GM18858 (cell line): ENCODE results near the gene AUTS2.
"Not testable (repeated sequence)": the region's sequence is repeated elsewhere in the genome, so short reads cannot be mapped to it uniquely, and the experiment has no call there.

ENCODE experiments used
- ATAC-seq: cut with Tn5 transposase; IDR thresholded peaks from one replicate; pipeline ENCODE4 v1.9.1; 2021; ENCODE audit not compliant: unreplicated experiment

AUTS2 gene

DNA sequence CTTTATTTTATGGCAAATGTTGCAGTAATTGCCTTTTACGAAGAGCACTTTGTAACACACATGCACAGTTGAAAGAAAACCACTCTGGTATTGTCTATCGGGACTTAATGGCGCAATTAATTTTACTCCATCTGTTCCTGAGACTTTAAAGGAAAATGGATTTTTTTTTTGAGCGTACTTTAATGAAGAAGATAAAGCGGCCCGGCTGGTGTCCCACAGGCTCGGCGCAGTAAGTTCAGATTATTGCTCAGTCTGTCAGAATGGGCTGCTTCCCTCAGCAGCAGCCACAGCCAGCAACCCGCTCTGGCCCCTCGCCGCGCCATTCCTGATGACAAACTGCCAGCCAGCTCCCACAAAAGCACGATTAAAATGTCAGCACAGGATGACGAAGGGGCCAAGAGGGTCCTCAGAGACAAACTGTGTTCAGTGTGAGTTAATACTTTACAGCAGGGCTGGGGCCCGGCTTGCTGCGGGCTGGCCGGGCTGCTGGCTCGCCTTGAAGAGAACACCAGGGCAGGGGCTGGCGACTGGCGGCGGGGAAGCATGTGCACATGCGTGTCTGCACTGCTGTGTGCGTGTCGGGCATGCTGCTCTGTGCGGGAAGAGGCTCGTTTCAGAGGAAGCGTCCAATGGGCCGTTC, 1032.7 kb downstream of the AUTS2 start:
- ATAC-seq, result no peak

DNA sequence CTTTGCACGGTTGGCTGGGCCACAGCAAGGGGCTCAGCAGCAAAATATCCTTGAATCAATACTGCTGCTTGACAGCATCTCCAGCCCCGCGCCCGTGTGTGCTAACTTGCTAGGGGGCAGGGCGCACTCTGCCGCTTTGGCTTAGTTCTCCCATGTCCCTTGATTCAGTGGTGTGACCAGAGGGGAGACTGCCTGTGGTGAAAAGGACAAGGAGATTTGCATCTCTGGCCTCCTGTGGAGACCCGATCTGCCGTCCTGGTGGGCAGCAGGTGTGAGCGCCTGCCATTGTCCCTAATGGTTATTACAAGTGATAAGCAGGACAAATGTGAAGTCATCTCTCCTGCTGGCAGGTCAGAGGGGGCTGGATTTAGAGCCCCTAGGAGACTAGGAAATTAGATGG, 1033.4 kb downstream of the AUTS2 start:
- no peak for ATAC-seq

DNA sequence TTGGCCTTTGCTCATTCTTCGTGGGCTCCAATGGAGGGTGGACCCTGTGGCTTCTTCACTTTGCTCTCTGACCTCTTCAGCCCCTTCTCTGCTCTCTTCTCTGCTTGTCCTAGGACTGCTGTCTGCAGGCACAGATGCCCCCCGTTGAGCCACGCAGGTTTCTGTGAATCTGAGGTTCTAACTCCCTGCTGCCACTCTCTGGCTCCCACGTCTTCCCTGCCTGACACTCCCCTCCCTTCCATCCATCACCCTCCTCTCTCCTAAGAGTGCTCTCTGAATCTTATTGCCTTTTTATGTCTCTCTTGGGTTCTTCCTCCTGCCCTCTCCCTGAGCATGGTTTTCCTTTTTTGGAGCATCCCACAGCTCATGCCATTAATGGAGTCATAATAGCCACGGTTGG, 1034.1 kb downstream of the AUTS2 start:
- ATAC-seq, result no peak

DNA sequence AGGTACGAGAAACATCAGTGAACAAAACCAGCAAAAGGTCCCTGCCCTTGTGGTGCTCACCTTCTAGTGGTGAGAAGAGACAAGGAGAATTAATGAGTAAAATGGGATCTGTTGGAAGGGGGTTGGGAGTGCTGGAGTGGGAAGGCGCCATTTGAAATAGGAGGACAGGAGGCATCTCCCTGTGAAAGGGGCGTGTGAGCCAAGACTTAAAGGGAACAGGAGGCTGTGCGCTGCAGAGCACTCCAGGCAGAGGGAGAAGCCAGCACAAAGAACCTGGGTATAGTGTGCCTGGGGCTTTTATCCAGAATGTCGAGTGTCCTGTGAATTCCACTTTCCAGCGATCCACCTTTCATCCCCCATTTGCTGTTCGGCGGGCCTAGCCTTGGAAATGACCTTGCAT, 1035.8 kb downstream of the AUTS2 start:
- ATAC-seq, result no peak

DNA sequence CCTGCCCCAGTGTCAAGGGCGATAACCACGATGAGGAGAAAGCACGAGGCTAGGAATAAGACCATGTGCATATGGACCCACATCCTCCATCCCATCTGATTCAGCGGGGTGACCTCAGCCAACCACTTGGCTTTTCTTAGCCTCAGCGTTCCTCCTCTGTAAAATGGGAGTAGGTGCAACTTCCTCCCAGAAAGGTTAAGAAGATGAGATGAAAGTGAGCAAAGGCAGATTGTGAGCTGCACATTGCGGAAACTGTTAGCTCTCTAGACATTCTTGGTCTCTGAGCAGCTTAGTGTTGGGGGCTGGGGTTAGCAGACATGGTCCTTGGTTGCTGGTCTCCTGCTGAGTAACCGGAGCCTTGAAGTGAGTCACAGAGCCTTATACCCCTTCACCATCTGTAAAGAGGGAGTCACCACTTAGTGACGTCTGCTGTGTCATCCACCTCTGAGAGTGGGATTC, 1036.4 kb downstream of the AUTS2 start:
- ATAC-seq, result no peak

DNA sequence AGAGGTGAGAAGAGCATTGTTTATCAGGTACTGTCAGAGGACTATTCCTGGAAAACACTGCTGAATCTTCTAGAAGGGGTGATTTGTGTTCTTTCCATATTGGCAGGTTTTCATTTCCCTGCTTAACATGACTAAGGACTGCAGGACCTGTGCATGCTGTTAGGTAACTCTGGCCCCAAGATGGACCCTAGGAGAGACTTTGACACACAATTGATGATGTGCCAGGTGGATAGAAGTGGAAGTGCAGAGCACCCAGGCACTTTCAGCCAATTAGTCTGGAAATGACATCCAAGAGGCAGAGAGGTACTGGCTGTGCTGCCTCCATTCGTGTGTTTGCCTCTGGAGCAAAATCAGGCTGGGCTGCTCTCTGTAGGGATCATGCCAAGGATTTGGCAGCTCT, 1037.4 kb downstream of the AUTS2 start:
- no peak for ATAC-seq

DNA sequence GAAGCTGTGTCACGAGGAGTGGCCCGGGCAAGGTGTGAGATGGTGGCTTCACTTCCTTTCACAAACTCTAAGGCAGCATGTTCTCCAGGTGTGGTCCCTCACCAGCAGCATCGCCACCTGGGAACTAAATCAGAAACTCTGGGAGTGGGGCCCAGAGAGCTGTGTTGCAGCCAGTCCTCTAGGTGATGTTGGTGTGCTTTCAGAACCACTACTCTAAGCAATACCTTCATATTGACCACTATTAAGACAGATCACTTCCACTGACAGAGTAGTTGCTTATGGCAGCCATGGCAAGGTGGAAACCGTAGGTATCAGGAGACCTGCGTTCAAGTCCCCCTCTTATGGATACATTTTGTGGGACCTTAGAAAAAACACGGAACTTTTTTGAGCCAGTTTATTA, 1037.9 kb downstream of the AUTS2 start:
- no peak for ATAC-seq

DNA sequence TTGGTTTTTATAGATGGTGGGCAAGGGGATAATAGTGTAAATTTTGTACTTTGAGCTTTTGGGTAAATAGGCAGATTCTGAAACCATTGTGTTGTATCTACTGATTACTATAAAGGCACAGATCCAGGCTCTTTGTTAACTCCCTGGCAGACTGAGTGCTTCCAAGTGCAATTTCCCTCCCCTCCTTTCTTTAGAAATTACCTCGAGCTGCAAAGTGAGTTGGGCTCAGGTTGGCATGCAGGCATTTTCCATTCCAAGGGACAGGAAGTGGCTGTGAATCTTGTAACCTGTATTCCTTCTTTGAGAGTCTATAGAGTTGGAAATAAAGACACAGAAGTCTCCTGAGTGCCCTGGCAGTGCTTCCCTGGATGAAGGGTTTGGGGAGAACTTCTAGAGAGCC, 1039.5 kb downstream of the AUTS2 start:
- ATAC-seq, result no peak

DNA sequence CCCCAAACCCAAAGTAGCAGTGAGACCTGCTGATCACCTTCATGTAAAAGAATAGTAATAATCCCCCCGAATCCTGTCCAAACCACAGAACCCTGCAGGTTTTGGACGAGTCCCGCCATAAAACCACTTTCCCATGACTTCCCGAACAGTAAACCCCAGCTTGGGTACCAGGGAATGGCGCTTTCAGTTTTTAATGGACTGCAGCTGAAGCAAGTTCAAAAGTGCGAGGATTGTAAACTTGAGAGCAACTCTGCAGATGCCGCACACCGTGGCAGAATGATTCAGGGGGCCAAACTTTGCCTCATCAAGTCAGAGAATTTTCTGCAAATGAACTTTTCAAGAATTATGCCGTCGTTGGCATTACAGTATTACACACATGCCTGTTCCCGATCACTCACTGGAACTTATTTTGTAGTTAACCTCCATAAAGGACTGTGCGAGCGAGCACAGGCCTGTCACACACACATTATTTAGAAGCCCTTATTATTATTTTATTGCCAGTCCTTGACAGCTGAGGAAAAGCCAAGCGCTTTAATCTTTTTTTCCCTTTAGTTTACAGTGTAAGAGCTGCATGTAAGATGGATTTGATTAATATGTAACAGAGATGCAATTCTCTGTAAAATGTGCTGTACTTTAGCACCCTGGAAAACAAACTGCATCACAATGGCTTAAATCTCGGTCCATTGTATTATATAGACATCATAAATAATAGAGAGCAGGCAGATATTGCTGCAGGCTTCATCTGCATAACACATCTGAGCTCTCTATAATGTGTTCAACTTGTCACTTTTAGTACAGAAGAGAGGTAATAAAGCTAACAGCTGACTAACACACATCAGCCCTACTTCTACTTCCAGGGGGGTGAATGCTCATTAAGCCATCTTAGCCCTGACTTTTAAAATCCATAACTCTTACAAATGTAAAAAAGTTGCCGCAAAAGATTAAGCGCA, 1040.2 kb downstream of the AUTS2 start:
- no peak for ATAC-seq

DNA sequence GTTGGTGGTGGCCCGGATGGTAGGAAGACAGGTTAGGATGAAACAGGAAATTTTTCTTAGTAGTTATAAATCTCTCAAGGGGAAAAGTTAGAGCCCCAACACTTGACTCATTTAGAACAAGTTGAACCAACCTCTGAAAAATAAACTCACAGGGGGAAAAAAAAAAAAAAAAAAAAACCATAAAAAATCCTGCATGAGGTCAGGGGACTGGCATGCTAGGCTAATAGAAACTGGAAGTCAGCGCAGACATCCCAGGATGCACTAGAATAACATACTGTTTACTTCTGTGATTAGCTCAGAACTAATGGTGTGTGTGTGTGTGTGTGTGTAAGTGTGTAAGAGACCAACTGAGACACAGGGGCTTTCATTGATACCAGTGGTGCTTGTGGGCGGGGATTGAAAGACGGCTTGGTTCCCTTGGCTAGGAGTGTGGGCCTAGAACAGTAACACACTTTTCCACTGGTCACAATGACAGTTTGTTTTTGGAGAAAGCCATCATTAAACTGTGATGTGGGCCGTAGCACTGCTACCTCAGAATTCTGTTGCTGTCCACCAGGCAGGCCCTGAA, 1042.1 kb downstream of the AUTS2 start:
- no peak for ATAC-seq

DNA sequence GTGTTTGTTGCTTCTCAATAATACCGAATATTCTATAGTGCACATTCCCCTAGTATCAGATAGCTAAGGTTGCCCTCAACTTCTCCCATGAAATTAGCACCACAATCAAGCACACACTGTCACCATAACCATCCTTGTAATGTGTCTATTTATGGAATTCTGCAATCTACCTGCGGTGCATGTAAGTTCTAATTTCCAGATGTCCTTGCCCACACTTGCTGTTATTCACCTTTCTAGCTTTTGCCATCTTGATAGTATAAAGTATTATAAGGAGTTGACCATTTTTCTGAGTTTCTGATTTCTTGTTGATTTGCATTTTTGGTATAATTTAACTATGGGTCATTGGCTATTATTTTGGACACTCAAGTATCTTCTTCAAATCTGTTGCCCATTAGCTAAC, 1043.6 kb downstream of the AUTS2 start:
- no peak for ATAC-seq

DNA sequence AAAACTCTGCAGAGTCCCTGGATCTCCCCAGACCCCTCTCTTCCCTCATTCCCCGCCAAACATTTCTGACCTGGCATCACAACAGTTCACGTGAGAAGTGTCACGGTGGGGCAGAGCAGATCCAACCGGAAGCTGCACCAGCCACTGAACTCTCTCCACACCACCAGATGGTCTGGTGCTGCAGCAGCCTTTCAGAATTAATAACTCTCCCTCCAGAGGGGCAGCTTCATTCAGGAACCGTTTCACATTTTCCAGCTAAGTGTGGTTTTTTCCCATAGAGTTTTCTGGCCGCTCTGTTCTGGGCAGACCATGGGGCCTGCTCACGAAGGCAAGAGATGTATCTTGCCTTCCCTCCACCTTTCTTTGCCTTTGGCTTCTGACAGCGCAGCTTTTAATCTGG, 1047.0 kb downstream of the AUTS2 start:
- ATAC-seq, result no peak

DNA sequence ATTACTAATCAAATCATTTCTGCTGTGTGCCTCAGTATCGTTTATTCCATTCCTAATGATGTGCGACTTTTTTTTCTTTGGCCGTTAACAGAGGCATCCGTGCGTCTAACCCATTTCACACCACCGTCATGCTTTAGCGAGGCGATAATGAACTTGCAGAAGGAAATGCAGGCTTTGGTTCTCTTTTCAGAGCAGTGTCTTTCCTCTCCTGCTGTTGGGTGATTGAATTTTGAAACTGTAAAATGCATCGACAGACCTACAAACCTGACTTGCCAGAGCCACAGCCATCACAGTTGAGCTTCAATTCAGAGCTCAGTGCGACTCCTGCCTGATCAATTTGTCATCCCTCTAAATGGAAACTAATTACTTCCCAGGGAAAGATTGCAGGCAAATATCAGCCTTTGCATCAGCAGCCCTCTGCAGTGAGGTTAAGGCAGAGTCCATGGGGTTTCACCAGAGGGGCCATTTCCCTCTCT, 1047.6 kb downstream of the AUTS2 start:
- ATAC-seq, result peak; percentile 29

DNA sequence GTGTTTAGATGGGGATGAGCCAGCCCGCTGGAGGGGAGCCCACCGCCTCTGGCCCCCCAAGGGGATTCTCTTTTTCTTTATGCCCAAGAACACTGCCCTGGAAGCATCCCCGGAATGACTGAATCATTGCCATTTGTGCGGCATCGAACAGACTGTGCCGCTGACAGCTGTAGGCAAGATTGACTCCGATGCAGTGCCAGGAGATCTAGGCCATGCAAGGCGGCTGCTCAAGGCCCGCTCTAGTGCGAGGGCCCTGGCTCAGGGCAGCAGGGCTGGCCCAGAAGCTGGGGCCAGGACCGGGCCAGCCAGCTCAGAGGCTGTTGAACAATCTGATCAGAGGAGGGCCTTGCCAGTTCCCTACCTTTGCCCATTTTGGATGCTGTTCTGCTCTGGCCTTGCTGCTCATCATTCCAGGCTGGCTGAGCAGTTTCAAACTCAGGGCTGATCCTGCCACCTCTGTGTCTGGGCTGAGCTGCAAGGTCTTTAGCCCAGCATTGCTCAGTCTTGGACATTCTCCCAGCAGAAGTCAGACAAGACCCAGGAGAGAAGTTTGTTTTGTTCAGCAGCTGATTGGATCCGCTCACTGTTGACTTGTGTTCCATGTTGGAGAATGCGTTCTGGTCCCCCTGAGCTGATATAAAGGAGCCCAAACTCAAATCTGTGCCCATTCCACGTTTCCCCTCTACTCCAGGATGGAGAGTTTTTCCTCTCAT, 1048.4 kb downstream of the AUTS2 start:
- no peak for ATAC-seq

DNA sequence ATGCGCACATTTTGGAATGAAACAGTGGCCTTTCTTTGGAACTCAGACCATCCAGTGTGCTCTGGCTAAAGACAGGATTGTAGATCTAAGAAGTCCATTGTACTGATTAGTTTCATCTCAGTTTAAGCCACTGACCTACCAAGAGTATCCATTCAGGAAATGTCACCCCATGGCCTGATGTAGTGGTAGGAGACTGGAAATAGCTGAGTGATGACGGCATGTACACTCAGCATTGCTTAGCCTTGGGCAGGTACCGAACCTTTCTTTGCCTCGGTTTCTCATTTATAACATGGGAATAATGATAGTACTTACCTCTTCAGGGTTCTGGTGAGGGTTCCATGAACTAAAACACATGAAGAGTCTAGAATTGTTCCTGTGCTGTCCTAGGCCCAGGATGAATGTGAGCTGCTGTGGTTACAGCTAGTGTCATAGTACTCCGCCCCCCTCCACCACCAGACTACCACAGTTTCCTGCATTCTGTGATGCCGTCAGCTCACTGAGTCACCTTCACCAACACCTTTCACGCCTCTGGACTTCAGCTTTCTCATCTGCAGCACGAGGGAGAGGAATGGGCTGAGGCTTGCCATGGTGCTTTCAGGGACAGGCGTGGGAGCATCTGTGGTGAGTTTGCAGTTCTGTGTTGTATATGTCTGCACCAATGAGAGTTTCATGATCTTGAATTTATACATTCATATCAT, 1049.7 kb downstream of the AUTS2 start:
- ATAC-seq, result peak; percentile 87

DNA sequence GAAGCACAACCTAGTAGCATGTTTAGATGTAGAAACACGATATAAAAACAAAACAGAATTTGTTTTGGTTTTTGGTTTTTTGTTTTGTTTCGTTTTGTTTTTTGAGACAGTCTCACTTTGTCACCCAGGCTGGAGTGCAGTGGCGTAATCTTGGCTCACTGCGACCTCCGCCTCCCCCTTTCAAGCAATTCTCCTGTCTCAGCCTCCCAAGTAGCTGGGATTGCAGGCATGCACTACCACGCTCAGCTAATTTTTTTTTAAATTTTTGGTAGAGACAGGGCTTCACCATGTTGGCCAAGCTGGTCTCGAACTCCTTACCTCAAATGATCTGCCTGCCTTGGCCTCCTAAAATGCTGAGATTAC, 1050.2 kb downstream of the AUTS2 start:
- ATAC-seq, result not testable (repeated sequence)

DNA sequence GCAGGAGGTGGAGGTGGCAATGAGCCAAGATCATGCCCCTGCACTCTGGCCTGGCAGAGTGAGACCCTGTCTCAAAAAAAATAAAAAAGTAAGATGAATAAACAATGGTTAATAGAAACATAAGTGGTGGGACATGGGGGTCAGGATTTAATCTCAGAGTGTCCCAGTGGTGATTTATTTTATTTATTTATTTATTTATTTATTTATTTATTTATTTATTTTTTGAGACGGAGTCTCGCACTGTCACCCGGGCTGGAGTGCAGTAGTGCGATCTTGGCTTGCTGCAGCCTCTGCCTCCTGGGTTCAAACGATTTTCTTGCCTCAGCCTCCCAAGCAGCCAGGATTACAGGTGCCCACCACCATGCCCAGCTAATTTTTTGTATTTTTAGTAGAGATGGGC, 1051.0 kb downstream of the AUTS2 start:
- no peak for ATAC-seq

DNA sequence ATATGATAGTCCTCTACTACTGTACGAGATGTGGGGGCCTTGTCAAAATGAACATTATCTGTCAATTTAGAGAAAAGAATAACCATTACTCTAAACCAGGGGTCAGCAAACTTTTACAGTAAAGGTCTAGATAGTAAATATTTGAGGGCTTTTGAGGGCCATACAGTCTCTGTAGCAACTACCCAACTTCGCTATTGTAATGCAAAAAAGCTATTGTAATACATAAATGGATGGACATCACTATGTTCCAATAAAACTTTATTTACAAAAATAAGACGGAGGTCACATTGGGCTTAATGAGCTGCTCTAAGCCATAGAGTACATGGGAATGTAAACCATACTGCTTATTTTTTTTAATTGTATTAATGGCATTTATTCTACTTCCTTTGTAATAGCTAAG, 1055.9 kb downstream of the AUTS2 start:
- no peak for ATAC-seq

DNA sequence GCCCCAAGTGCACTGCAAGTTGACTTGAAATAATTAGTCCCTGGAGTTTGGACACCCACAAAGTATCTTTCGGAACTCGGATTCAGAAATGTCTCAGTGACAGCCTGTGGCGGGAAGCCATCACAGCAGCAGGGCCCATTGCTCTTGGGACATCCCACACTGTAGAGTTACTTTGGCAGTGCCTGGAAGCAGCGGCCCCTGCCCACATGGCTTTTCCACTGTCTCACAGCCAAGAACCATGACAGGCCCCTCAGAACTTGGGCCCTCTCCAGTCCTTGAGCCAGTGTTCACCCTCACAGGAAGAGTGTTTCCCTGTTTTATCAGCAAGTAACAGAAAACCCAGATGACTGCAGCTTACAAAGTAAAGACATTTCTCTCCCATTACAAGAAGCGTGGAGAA, 1056.7 kb downstream of the AUTS2 start:
- no peak for ATAC-seq

DNA sequence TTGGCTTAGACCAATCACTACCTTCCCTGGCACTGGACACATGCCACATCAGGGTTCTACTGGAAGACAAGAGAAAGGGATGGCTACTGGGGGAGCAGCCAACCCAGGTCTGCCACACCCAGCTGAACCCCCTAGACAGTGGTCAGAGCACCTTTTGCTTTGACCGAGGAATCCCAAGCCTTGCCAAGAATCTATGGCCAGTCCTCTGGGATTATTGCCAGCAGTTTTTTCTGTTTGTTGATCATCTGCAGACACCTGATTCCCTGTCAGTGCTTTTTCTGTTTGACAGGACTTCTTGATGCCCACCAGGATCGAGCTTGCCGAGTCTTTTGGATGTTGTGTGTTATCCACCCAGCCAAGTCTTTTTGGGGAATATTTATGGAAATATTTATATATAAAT, 1057.4 kb downstream of the AUTS2 start:
- ATAC-seq, result no peak

DNA sequence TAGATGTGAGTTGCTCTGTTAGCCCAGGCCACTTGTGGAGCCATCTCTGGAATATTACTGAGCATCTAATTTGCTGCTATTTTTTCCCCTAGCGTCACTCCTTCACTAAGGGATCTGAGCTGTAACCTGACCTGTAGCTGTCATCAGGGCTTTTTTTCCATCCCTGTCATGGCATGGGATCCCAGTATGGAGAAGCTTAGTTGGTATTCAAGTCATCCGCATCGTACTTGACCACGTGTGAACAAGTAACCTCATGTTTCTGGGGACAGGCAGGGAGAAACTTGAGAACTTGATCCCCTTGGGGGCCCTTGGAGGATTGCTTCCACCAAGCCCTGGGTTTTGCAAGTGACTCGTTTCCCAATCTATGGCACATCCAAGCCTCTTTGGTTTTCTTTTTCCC, 1059.3 kb downstream of the AUTS2 start:
- no peak for ATAC-seq
